WERI-Rb-1 (cell line): ENCODE data around the gene SPEF1.

Source experiments
- DNase-seq: peaks from one replicate; pipeline ENCODE4 v3.0.0-alpha.2; 2020
- H3K27ac ChIP-seq: fragments of 250-450 bp; sonication (Bioruptor Pico); 2 replicates; pipeline ENCODE4 v1.5.1; 2020; ENCODE audit warnings: mild to moderate bottlenecking, moderate library complexity
- H3K27me3 ChIP-seq: fragments of 250-450 bp; sonication (Bioruptor Pico); 2 replicates; pipeline ENCODE4 v1.5.1; 2021; ENCODE audit warnings: mild to moderate bottlenecking, low read depth, moderate library complexity; ENCODE audit not compliant: insufficient read depth, severe bottlenecking
- H3K36me3 ChIP-seq: fragments of 250-450 bp; sonication (Bioruptor Pico); 2 replicates; pipeline ENCODE4 v1.5.1; 2020; ENCODE audit warnings: mild to moderate bottlenecking, moderate library complexity
- H3K4me3 ChIP-seq: 2 replicates; pipeline ENCODE4 v1.5.1; 2011; ENCODE audit warnings: low read depth, mild to moderate bottlenecking, control low read depth, low read length
- H3K9me3 ChIP-seq: fragments of 250-450 bp; sonication (Bioruptor Pico); 2 replicates; pipeline ENCODE4 v1.5.1; 2021; ENCODE audit warnings: mild to moderate bottlenecking, moderate library complexity; ENCODE audit not compliant: severe bottlenecking
- TF ChIP-seq, protein P1 (sequence below): IDR thresholded peaks from 2 replicates; pipeline ENCODE4 v1.5.1; 2011; ENCODE audit warnings: low read depth, mild to moderate bottlenecking, control low read depth, inconsistent platforms, low read length

The SPEF1 gene

DNA sequence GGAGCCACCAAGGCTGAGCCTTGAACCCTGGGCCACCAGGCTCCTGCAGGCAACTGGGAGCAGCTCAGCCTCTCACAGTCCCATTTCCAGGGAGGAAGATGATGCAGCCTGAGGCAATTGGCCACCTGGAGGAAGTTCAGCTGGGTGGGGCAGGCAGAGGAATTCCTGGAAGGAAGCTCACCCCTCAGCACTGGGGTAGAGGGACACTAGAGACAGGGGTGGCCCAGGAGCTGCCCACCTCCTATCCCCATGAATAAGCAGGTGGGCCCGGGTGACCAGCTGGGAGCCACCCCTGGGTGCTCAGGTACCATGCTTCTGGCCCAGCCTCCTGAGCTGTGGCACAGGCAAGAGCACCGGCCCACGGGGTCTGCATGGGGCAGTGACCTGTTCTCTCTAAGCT lies 52.4 kb downstream of the SPEF1 start:
- H3K27ac ChIP-seq, result no peak overlapping the region
- TF ChIP-seq, protein P1, sequence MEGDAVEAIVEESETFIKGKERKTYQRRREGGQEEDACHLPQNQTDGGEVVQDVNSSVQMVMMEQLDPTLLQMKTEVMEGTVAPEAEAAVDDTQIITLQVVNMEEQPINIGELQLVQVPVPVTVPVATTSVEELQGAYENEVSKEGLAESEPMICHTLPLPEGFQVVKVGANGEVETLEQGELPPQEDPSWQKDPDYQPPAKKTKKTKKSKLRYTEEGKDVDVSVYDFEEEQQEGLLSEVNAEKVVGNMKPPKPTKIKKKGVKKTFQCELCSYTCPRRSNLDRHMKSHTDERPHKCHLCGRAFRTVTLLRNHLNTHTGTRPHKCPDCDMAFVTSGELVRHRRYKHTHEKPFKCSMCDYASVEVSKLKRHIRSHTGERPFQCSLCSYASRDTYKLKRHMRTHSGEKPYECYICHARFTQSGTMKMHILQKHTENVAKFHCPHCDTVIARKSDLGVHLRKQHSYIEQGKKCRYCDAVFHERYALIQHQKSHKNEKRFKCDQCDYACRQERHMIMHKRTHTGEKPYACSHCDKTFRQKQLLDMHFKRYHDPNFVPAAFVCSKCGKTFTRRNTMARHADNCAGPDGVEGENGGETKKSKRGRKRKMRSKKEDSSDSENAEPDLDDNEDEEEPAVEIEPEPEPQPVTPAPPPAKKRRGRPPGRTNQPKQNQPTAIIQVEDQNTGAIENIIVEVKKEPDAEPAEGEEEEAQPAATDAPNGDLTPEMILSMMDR, result no peak
- no peak for DNase-seq

DNA sequence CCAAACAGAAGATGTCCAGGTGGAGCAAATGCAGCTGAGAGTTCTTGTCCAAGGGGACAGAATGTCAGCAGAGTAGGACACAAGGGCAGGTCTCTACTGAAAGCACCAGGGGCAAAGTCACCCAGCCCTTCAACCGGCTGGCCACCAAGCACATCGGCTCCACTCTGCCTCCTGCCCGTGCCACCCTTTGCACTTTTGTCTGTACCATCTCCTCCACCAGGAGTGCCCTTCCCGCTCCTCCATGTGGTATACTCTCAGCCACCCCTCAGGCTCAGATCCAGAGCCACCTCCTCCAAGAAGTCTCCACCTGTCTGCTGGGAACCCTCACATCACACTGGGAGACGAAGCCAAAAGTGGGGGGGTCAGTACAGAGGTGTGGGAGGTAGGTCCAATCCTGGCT lies 52.9 kb downstream of the SPEF1 start:
- Histone ChIP-seq H3K27me3 (no peaks in the 10 kb centered on the region), H3K9me3 (no peaks in the 10 kb centered on the region)

More for the DNA sequence above, 52.4 kb downstream of the SPEF1 start:
- no peaks in the 10 kb centered on the region for H3K36me3 ChIP-seq
- no peaks in the 10 kb centered on the region for H3K27me3 ChIP-seq
- H3K4me3 ChIP-seq, result no peak overlapping the region
- H3K9me3 ChIP-seq, result no peaks in the 10 kb centered on the region

More for the DNA sequence above, 52.9 kb downstream of the SPEF1 start:
- Histone ChIP-seq H3K27ac (no peak overlapping the region), H3K4me3 (no peak overlapping the region), H3K36me3 (no peaks in the 10 kb centered on the region)
- no peak for DNase-seq
- TF ChIP-seq, protein P1, result no peak
